GM12878 (cell line): ENCODE measurements around the gene NLN.

Source experiments
- EP300 ChIP-seq, 2 experiments: fragments of 150-350 bp in 1 of 2; IDR thresholded peaks; 2 replicates each; pipeline ENCODE4 v1.6.1; 2011 to 2012; ENCODE audit warnings: low read depth in 2 of 2, low read length in 2 of 2, borderline replicate concordance in 1 of 2, improper control_type of control experiment in 1 of 2, inconsistent platforms in 1 of 2; ENCODE audit not compliant: control insufficient read depth in 1 of 2
- POLR2A ChIP-seq: IDR thresholded peaks from 2 replicates; pipeline ENCODE4 v1.6.1; 2011; ENCODE audit warnings: low read depth, mild to moderate bottlenecking, low read length
- RAD21 ChIP-seq: IDR thresholded peaks from 2 replicates; pipeline ENCODE4 v1.6.1; 2011; ENCODE audit warnings: mild to moderate bottlenecking, low read depth, low read length, moderate library complexity; ENCODE audit not compliant: insufficient read depth
- SMC3 ChIP-seq: IDR thresholded peaks from 2 replicates; pipeline ENCODE4 v1.6.1; 2011; ENCODE audit warnings: low read length, improper control_type of control experiment, borderline replicate concordance
- TF ChIP-seq, protein P1 (sequence below), 3 experiments: IDR thresholded peaks in 2 of 3; conservative IDR thresholded peaks in 1 of 3; 2 replicates each; pipeline ENCODE4 v1.5.1; 2011; ENCODE audit warnings: low read depth in 3 of 3, low read length in 3 of 3, mild to moderate bottlenecking in 3 of 3, control low read depth in 2 of 3, moderate library complexity in 2 of 3, inconsistent platforms in 1 of 3, mixed read lengths in 1 of 3; ENCODE audit not compliant: control insufficient read depth in 2 of 3, insufficient read depth in 1 of 3; ENCODE audit errors: extremely low read depth in 1 of 3
- TF ChIP-seq, protein P2 (sequence below): fragments of 450-650 bp; IDR thresholded peaks from 2 replicates; pipeline ENCODE4 v1.6.1; 2016; ENCODE audit warnings: mild to moderate bottlenecking, moderate library complexity, borderline replicate concordance

DNA sequence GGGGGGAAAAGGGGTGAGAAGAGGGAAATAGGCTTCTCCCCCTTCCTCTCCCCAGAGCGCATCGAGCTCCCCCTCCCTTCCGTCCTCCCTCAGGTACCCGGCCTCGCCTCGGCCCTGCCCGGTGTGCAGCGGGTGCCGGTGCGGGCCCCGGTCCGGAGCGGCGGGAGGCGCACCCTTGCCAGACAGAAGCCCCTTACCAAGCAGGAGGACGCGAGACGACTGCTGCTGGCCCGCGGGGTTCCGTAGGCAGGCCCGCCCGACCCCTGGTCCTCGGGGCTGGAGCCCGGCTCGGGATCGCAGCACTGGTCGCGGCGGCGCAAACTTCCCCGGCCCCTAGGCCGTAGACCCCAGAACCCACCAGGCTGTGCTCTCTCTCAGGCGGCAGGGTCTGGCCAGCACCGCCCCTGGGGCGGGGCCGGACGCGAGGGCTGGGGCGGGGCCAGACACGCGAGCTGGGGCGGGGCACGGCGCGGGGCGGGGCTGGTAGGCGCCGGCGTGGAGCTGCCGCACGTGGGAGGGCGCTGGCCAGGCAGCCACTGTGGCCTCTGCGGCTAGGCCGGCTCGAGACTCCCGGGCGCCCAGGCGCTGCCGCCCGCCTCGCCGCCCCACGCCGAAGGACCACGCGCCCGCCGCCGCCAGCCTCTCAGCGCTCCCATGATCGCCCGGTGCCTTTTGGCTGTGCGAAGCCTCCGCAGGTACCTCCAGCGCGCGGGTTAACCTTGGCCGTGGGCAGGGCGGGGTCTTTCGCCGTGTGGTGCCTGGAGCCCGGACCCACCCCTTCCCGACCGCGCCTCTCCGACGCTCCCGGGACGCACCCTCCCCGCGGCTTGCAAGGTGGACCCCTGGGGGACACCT lies at the start of gene NLN, which contains the start of gene SGTB:
- TF ChIP-seq POLR2A (peak; percentile 83), SMC3 (no peak), EP300 (IDR thresholded peaks at IDR 0.05; ENCODE audit: borderline replicate concordance in 1 of 2, control insufficient read depth in 1 of 2, low read depth in 2 of 2, low read length in 2 of 2) (no peak), RAD21 (no peak)
- TF ChIP-seq, protein P1, sequence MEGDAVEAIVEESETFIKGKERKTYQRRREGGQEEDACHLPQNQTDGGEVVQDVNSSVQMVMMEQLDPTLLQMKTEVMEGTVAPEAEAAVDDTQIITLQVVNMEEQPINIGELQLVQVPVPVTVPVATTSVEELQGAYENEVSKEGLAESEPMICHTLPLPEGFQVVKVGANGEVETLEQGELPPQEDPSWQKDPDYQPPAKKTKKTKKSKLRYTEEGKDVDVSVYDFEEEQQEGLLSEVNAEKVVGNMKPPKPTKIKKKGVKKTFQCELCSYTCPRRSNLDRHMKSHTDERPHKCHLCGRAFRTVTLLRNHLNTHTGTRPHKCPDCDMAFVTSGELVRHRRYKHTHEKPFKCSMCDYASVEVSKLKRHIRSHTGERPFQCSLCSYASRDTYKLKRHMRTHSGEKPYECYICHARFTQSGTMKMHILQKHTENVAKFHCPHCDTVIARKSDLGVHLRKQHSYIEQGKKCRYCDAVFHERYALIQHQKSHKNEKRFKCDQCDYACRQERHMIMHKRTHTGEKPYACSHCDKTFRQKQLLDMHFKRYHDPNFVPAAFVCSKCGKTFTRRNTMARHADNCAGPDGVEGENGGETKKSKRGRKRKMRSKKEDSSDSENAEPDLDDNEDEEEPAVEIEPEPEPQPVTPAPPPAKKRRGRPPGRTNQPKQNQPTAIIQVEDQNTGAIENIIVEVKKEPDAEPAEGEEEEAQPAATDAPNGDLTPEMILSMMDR (IDR thresholded peaks at IDR 0.05 in 2 of 3, conservative IDR thresholded peaks at IDR 0.05 in 1 of 3; ENCODE audit: control insufficient read depth in 2 of 3, extremely low read depth in 1 of 3, insufficient read depth in 1 of 3, low read depth in 3 of 3, low read length in 3 of 3) = no peak
- TF ChIP-seq, protein P2, sequence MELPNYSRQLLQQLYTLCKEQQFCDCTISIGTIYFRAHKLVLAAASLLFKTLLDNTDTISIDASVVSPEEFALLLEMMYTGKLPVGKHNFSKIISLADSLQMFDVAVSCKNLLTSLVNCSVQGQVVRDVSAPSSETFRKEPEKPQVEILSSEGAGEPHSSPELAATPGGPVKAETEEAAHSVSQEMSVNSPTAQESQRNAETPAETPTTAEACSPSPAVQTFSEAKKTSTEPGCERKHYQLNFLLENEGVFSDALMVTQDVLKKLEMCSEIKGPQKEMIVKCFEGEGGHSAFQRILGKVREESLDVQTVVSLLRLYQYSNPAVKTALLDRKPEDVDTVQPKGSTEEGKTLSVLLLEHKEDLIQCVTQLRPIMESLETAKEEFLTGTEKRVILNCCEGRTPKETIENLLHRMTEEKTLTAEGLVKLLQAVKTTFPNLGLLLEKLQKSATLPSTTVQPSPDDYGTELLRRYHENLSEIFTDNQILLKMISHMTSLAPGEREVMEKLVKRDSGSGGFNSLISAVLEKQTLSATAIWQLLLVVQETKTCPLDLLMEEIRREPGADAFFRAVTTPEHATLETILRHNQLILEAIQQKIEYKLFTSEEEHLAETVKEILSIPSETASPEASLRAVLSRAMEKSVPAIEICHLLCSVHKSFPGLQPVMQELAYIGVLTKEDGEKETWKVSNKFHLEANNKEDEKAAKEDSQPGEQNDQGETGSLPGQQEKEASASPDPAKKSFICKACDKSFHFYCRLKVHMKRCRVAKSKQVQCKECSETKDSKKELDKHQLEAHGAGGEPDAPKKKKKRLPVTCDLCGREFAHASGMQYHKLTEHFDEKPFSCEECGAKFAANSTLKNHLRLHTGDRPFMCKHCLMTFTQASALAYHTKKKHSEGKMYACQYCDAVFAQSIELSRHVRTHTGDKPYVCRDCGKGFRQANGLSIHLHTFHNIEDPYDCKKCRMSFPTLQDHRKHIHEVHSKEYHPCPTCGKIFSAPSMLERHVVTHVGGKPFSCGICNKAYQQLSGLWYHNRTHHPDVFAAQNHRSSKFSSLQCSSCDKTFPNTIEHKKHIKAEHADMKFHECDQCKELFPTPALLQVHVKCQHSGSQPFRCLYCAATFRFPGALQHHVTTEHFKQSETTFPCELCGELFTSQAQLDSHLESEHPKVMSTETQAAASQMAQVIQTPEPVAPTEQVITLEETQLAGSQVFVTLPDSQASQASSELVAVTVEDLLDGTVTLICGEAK = no peak
